GM23248 (cell line): Measurements from ENCODE around the gene SEMA4G.

ENCODE experiments used
- EZH2 ChIP-seq: fragments of 200-600 bp; sonication (generic); IDR thresholded peaks from 2 replicates; pipeline ENCODE4 v1.6.1; 2018; ENCODE audit warnings: antibody characterized with exemption, mild to moderate bottlenecking; ENCODE audit not compliant: insufficient read depth, poor library complexity, severe bottlenecking
- EZH2phosphoT487 ChIP-seq: fragments of 200-600 bp; sonication (generic); IDR thresholded peaks from 2 replicates; pipeline ENCODE4 v1.6.1; 2018; ENCODE audit warnings: antibody characterized with exemption, moderate library complexity, mild to moderate bottlenecking, low read depth; ENCODE audit not compliant: insufficient read depth

DNA sequence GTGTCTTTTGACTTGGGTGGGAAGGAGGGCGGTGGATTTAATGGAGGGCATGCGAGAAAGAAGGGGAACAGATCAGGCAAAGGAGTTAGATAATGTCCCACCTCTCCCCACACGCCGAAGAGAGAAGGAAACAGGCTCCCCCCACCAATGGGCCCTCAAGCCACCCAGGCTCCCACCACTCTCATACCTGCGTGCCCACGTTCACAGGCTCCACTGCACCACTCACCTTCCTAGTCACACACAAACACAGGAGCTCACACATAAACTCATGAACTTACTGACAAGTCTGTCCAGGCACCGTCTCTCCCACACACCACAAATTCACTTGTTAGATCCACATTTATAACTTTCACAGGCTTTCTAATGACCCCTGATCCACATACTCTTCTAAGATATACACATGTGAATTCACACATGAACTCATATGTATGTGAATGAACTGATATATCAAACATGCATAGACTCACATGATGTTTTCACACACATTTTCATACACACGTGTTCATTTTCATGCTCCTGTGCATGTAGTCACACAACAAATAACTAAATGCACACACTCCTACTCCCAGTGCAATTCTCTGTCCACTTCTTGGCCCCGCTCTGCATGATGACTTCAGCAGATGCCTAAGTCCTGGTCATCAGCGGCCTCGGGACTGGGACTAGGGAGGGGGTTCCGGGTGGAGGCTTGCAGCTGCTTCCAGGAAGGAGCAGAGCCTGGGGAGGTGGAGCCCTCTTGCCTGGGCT, 31.8 kb downstream of the SEMA4G start:
- TF ChIP-seq EZH2 (no peak), EZH2phosphoT487 (no peak)
